Ishikawa (cell line): ENCODE results near the gene GAL3ST3.

Source experiments
- CEBPB ChIP-seq: IDR thresholded peaks from 2 replicates; pipeline ENCODE4 v1.6.1; 2012
- CREB1 ChIP-seq: IDR thresholded peaks from 2 replicates; pipeline ENCODE4 v1.6.1; 2012; ENCODE audit warnings: low read depth
- EGR1 ChIP-seq: IDR thresholded peaks from 2 replicates; pipeline ENCODE4 v1.6.1; 2012
- EP300 ChIP-seq: IDR thresholded peaks from 2 replicates; pipeline ENCODE4 v1.6.1; 2012; ENCODE audit warnings: borderline replicate concordance
- FOXM1 ChIP-seq: IDR thresholded peaks from 2 replicates; pipeline ENCODE4 v1.6.1; 2012; ENCODE audit warnings: low read depth, borderline replicate concordance
- NFIC ChIP-seq: IDR thresholded peaks from 2 replicates; pipeline ENCODE4 v1.6.1; 2012
- RAD21 ChIP-seq: IDR thresholded peaks from 2 replicates; pipeline ENCODE4 v1.6.1; 2012; ENCODE audit warnings: low read depth
- TAF1 ChIP-seq: IDR thresholded peaks from 2 replicates; pipeline ENCODE4 v1.6.1; 2012; ENCODE audit warnings: low read depth, mild to moderate bottlenecking
- TCF12 ChIP-seq: IDR thresholded peaks from 2 replicates; pipeline ENCODE4 v1.6.1; 2012; ENCODE audit warnings: low read depth
- TEAD4 ChIP-seq: IDR thresholded peaks from 2 replicates; pipeline ENCODE4 v1.6.1; 2012
- YY1 ChIP-seq: IDR thresholded peaks from 2 replicates; pipeline ENCODE4 v1.6.1; 2012; ENCODE audit warnings: low read depth
- ZBTB7A ChIP-seq: IDR thresholded peaks from 2 replicates; pipeline ENCODE4 v1.6.1; 2012; ENCODE audit warnings: low read depth
- TF ChIP-seq, protein P1 (sequence below): IDR thresholded peaks from 2 replicates; pipeline ENCODE4 v1.6.1; 2012
- TF ChIP-seq, protein P2 (sequence below): IDR thresholded peaks from 2 replicates; pipeline ENCODE4 v1.6.1; 2012
- TF ChIP-seq, protein P3 (sequence below): IDR thresholded peaks from 2 replicates; pipeline ENCODE4 v1.6.1; 2012; ENCODE audit warnings: low read depth, mild to moderate bottlenecking

The GAL3ST3 gene, protein sequence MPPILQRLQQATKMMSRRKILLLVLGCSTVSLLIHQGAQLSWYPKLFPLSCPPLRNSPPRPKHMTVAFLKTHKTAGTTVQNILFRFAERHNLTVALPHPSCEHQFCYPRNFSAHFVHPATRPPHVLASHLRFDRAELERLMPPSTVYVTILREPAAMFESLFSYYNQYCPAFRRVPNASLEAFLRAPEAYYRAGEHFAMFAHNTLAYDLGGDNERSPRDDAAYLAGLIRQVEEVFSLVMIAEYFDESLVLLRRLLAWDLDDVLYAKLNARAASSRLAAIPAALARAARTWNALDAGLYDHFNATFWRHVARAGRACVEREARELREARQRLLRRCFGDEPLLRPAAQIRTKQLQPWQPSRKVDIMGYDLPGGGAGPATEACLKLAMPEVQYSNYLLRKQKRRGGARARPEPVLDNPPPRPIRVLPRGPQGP

DNA sequence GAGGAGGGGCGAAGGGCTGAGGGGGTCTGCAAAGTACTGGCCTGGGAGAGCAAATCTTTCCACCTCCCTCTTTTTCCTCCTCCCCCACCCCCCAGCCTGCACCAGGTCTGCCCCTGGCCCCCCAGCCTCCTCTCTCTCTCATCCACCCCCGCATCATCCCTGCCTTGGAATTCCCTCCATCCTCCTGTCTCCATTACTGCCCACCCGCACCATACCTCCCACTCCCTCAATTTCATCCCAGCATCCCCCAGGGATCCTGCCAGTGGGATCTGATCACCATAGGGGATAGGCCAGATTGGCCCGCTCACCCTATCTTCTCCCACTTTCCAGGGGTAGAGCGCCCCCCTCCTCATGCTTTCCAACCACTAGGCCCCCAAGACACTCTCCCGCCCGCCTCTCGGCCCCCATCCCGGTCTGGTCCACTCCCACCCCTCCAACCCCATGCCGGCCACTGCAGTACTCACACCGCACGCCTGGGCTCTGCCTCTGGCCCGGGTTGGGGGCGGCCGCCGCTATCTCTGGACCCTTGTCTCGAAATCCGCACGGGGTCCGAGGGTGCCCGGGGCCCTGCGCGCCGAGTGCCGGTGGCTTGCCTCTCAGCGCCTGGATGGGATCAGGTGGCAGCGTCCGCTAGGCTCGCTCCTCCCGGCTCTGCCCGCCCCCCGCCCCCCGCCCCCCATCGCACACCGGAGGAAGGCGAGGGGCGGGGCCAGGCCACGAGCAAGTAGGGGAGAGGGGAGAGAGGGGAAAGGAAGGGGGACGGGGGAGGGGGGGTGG, at the start of gene GAL3ST3:
TSS of gene GAL3ST3 (minus strand) at position 615 of the 777 bp plus-strand sequence. CDS start 3,746 bp downstream, outside the sequence.
- no peak for TF ChIP-seq FOXM1

DNA sequence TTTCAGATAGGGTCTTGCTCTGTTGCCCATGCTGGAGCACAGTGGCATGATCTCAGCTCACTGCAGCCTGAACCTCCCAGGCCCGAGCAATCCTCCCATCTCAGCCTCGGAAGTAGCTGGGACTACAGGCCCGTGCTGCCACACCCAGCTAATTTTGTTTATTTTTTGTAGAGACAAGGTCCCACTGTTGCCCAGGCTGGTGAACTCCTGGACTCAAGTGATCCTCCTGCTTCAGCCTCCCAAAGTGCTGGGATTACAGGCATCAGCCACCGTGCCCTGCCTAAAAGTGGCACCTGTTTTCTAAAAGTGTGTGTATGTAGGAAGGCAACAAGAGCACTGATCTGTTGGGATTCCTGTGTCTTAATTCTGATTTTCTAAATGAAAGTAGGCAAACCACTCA, 41.3 kb upstream of the GAL3ST3 start:
- TF ChIP-seq YY1 (no peak), FOXM1 (no peak), TAF1 (no peak)
- TF ChIP-seq, protein P1, sequence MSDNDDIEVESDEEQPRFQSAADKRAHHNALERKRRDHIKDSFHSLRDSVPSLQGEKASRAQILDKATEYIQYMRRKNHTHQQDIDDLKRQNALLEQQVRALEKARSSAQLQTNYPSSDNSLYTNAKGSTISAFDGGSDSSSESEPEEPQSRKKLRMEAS: no peak

DNA sequence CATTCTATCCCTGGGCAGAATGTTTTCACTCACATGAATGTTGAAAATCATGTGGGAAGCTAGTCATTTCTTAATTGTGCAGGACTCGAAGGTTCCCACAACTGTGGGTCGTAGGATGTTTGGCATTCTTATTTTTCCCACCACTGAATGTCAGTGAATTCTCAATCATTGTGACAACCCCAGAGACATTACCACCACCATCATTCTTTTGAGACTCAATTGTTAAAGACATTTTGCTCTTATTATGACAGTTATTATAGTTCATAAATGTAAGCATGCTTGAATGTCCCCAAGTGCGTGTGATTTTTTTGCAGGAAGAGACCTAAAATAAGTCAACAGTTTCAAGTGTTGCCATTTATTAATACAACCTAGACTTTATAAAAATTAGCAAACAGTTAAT, 40.1 kb upstream of the GAL3ST3 start:
- TF ChIP-seq, protein P2, sequence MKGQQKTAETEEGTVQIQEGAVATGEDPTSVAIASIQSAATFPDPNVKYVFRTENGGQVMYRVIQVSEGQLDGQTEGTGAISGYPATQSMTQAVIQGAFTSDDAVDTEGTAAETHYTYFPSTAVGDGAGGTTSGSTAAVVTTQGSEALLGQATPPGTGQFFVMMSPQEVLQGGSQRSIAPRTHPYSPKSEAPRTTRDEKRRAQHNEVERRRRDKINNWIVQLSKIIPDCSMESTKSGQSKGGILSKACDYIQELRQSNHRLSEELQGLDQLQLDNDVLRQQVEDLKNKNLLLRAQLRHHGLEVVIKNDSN: no peak
- no peak for TF ChIP-seq TEAD4
- TF ChIP-seq TAF1: no peak
- no peak for TF ChIP-seq NFIC
- TF ChIP-seq, protein P1: no peak
- TF ChIP-seq CREB1: no peak
- no peak for TF ChIP-seq EP300
- TF ChIP-seq CEBPB: no peak
- no peak for TF ChIP-seq ZBTB7A
- TF ChIP-seq TCF12: no peak
- TF ChIP-seq, protein P3, sequence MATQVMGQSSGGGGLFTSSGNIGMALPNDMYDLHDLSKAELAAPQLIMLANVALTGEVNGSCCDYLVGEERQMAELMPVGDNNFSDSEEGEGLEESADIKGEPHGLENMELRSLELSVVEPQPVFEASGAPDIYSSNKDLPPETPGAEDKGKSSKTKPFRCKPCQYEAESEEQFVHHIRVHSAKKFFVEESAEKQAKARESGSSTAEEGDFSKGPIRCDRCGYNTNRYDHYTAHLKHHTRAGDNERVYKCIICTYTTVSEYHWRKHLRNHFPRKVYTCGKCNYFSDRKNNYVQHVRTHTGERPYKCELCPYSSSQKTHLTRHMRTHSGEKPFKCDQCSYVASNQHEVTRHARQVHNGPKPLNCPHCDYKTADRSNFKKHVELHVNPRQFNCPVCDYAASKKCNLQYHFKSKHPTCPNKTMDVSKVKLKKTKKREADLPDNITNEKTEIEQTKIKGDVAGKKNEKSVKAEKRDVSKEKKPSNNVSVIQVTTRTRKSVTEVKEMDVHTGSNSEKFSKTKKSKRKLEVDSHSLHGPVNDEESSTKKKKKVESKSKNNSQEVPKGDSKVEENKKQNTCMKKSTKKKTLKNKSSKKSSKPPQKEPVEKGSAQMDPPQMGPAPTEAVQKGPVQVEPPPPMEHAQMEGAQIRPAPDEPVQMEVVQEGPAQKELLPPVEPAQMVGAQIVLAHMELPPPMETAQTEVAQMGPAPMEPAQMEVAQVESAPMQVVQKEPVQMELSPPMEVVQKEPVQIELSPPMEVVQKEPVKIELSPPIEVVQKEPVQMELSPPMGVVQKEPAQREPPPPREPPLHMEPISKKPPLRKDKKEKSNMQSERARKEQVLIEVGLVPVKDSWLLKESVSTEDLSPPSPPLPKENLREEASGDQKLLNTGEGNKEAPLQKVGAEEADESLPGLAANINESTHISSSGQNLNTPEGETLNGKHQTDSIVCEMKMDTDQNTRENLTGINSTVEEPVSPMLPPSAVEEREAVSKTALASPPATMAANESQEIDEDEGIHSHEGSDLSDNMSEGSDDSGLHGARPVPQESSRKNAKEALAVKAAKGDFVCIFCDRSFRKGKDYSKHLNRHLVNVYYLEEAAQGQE: no peak
- no peak for TF ChIP-seq FOXM1
- TF ChIP-seq YY1: no peak

DNA sequence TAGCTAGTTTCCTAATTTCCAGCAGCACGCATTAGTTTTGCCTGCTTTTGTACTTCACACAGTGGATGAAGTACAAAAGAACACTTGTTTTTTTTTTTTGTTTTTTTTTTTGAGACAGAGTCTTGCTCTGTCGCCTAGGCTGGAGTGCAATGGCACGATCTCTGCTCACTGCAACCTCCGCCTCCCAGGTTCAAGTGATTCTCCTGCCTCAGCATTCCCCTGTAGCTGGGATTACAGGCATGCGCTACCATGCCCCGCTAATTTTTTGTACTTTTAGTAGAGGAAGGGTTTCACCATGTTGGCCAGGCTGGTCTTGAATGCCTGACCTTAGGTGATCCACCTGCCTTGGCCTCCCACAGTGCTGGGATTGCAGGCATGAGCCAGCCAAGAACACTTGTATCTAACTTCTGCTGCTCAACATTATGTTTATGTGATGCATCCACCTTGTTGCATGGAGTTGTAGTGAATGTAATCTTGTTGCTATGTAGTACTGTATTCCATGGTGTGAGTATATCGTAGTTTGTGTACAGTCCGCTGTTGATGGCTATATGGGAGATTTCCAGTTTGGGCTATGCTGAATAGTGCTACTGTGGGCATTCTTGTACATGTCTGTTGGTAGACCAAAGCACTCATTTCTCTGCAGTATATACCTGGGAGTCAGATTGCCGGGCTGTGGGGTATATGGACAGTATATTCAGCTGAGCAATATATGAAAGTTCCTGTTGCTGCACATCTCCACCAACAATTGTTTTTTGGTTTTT, 38.4 kb upstream of the GAL3ST3 start:
- no peak for TF ChIP-seq RAD21
- TF ChIP-seq, protein P3: no peak
- no peak for TF ChIP-seq TEAD4
- TF ChIP-seq TCF12: no peak
- TF ChIP-seq, protein P2: no peak
- no peak for TF ChIP-seq TAF1
- TF ChIP-seq CREB1: no peak
- TF ChIP-seq NFIC: no peak
- no peak for TF ChIP-seq EGR1
- TF ChIP-seq EP300: no peak
- TF ChIP-seq CEBPB: no peak
- no peak for TF ChIP-seq YY1
- no peak for TF ChIP-seq ZBTB7A
- TF ChIP-seq, protein P1: no peak
- no peak for TF ChIP-seq FOXM1

DNA sequence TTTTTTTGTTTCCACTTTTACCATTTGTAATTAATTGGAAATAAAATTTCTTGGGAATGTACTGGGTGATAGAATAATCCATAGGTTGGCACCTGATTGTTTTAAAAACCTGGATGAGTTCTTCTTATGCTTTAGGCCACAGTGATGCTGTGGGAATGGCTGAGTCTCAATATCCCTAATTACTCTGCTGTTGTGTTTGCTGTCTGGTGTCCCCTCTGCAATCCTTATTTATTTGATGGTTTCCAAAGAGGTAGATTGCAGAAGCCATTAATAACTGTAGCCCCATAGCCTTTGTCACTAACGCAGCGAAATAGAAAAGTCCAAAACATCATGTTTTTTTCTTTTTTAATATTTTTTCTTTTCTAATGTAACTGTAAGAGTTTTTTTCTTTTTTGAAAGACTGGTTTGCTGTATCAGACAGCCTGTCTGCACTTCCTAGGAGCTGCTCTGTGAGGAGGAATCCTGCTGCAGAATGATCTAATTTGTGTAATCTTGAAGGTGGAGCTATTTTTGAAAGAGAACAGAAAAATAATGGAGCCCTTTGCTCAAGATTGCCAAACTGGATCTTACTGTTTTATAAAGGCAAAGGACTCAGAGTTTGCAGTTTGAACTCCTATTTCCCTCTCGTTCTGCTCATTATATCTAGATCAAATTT, 36.0 kb upstream of the GAL3ST3 start:
- no peak for TF ChIP-seq RAD21
- TF ChIP-seq CEBPB: no peak
